IMR-90 (cell line): Measurements from ENCODE around the gene ZNF701. TPM values are rescaled to one million over a fixed set of nuclear protein-coding genes. Genes with fewer than 3 reads are reported as not detected.
"Not testable (repeated sequence)": the region's sequence is repeated elsewhere in the genome, so short reads cannot be mapped to it uniquely, and the experiment has no call there.

Experiments used
- ATAC-seq: fragments of 200-7000 bp; cut with Tn5 transposase; 2 replicates; pipeline ENCODE4 v1.9.1; 2020; ENCODE audit warnings: low read depth, mild to moderate bottlenecking, moderate library complexity
- BruUV-seq: library from RNA; stranded (reverse); fragments of 400-500 nt; replicated peaks from 2 replicates; lab custom pipeline; 2021; lab: Mats Ljungman, UMichigan
- CTCF ChIA-PET: fragments of 300-600 bp; formaldehyde crosslinking; extraction: SDS; loops from one replicate; lab custom pipeline; 2021; ENCODE audit warnings: antibody characterized with exemption; lab: Yijun Ruan, JAX
- POLR2A ChIA-PET: fragments of 300-600 bp; sonication (Branson Sonifier 250); formaldehyde crosslinking; loops from one replicate; lab custom pipeline; 2022; ENCODE audit warnings: antibody characterized with exemption; ENCODE audit not compliant: unreplicated experiment; lab: Charles Lee
- DNase-seq: peaks from one replicate; pipeline ENCODE4 v3.0.0; 2013
- H2AFZ ChIP-seq: replicated peaks from 2 replicates; pipeline ENCODE3; 2013; ENCODE audit warnings: low read length, mild to moderate bottlenecking; ENCODE audit not compliant: poor library complexity
- H2AK5ac ChIP-seq: 2 replicates; pipeline ENCODE4 v1.6.1; 2013; ENCODE audit warnings: low read depth, low read length, inconsistent platforms
- H2AK9ac ChIP-seq: replicated peaks from 2 replicates; pipeline ENCODE3; 2013; ENCODE audit warnings: mild to moderate bottlenecking, low read depth, low read length, moderate library complexity; ENCODE audit not compliant: poor library complexity
- H2BK120ac ChIP-seq: 2 replicates; pipeline ENCODE4 v1.6.1; 2013; ENCODE audit warnings: low read depth, low read length, inconsistent platforms
- H2BK15ac ChIP-seq: 3 replicates; pipeline ENCODE4 v1.6.1; 2013; ENCODE audit warnings: low read depth, low read length, inconsistent platforms
- H2BK20ac ChIP-seq: 2 replicates; pipeline ENCODE4 v1.6.1; 2013; ENCODE audit warnings: low read depth, mild to moderate bottlenecking, inconsistent platforms, low read length, moderate library complexity
- H2BK5ac ChIP-seq: 2 replicates; pipeline ENCODE4 v1.6.1; 2013; ENCODE audit warnings: mild to moderate bottlenecking, low read depth, low read length, inconsistent platforms; ENCODE audit not compliant: poor library complexity, severe bottlenecking
- H3K14ac ChIP-seq: replicated peaks from 2 replicates; pipeline ENCODE4 v1.6.1; 2013; ENCODE audit warnings: low read depth, low read length, inconsistent platforms
- H3K18ac ChIP-seq: 2 replicates; pipeline ENCODE4 v1.6.1; 2013; ENCODE audit warnings: low read depth, low read length, control low read depth
- H3K23ac ChIP-seq: 2 replicates; pipeline ENCODE4 v1.6.1; 2013; ENCODE audit warnings: low read depth, low read length, inconsistent platforms
- H3K27ac ChIP-seq: 2 replicates; pipeline ENCODE4 v1.5.1; 2013; ENCODE audit warnings: mild to moderate bottlenecking, control low read depth, low read length; ENCODE audit not compliant: insufficient read depth
- H3K27me3 ChIP-seq: 2 replicates; pipeline ENCODE4 v1.6.1; 2013; ENCODE audit warnings: low read length; ENCODE audit not compliant: control insufficient read depth, insufficient read depth
- H3K36me3 ChIP-seq: 2 replicates; pipeline ENCODE4 v1.6.1; 2013; ENCODE audit warnings: low read length, mixed read lengths; ENCODE audit not compliant: control insufficient read depth, insufficient read depth
- H3K4ac ChIP-seq: 2 replicates; pipeline ENCODE4 v1.6.1; 2013; ENCODE audit warnings: low read depth, low read length, inconsistent platforms
- H3K4me1 ChIP-seq: 2 replicates; pipeline ENCODE4 v1.6.1; 2013; ENCODE audit warnings: low read length, mixed read lengths; ENCODE audit not compliant: control insufficient read depth, insufficient read depth
- H3K4me2 ChIP-seq: 2 replicates; pipeline ENCODE4 v1.6.1; 2013; ENCODE audit warnings: low read depth, mild to moderate bottlenecking, control low read depth, low read length, moderate library complexity
- H3K4me3 ChIP-seq: 2 replicates; pipeline ENCODE4 v1.5.1; 2013; ENCODE audit warnings: low read depth, mild to moderate bottlenecking, control low read depth, low read length, moderate library complexity; ENCODE audit not compliant: insufficient read depth
- H3K56ac ChIP-seq: 2 replicates; pipeline ENCODE4 v1.6.1; 2013; ENCODE audit warnings: low read length, inconsistent platforms; ENCODE audit not compliant: insufficient read depth; ENCODE audit errors: extremely low read depth
- H3K79me1 ChIP-seq, 2 experiments: 2 replicates each; pipeline ENCODE4 v1.6.1; 2013; ENCODE audit warnings: low read length in 2 of 2, inconsistent platforms in 1 of 2, low read depth in 1 of 2
- H3K9ac ChIP-seq: 2 replicates; pipeline ENCODE4 v1.6.1; 2013; ENCODE audit warnings: low read depth, low read length, control low read depth
- H3K9me1 ChIP-seq: 2 replicates; pipeline ENCODE4 v1.6.1; 2013; ENCODE audit warnings: low read length, inconsistent platforms; ENCODE audit not compliant: insufficient read depth
- H3K9me3 ChIP-seq: 2 replicates; pipeline ENCODE4 v1.6.1; 2013; ENCODE audit warnings: low read length; ENCODE audit not compliant: control insufficient read depth, insufficient read depth
- H4K20me1 ChIP-seq: 2 replicates; pipeline ENCODE4 v1.6.1; 2013; ENCODE audit warnings: low read length, inconsistent platforms; ENCODE audit not compliant: insufficient read depth
- H4K5ac ChIP-seq: 2 replicates; pipeline ENCODE4 v1.6.1; 2013; ENCODE audit warnings: mild to moderate bottlenecking, low read depth, low read length, control low read depth
- H4K8ac ChIP-seq, 2 experiments: 2 replicates each; pipeline ENCODE4 v1.6.1; 2013; ENCODE audit warnings: low read depth in 2 of 2, low read length in 2 of 2, control low read depth in 1 of 2, inconsistent platforms in 1 of 2
- H4K91ac ChIP-seq: 2 replicates; pipeline ENCODE4 v1.6.1; 2013; ENCODE audit warnings: low read depth, low read length, inconsistent platforms; ENCODE audit not compliant: insufficient read depth
- CEBPB ChIP-seq: IDR thresholded peaks from 2 replicates; pipeline ENCODE4 v1.6.1; 2012; ENCODE audit warnings: low read depth, low read length, improper control_type of control experiment
- FOS ChIP-seq: fragments of 150-350 bp; IDR thresholded peaks from 2 replicates; pipeline ENCODE4 v1.6.1; 2016; ENCODE audit warnings: low read depth, low read length
- MAFK ChIP-seq: IDR thresholded peaks from 2 replicates; pipeline ENCODE4 v1.6.1; 2012; ENCODE audit warnings: low read depth, low read length, improper control_type of control experiment
- MXI1 ChIP-seq: IDR thresholded peaks from 2 replicates; pipeline ENCODE4 v1.6.1; 2012; ENCODE audit warnings: low read depth, mild to moderate bottlenecking, low read length, moderate library complexity, borderline replicate concordance
- USF2 ChIP-seq: fragments of 150-350 bp; IDR thresholded peaks from 2 replicates; pipeline ENCODE4 v1.6.1; 2017; ENCODE audit warnings: mild to moderate bottlenecking, antibody characterized with exemption, low read length, low read depth
- WGBS, 2 experiments: methylation state at CpG; one replicate each; pipeline versions ENCODE4 v1.1.5 to v1.1.7; 2013; ENCODE audit warnings: missing lambda C conversion rate in 2 of 2; ENCODE audit not compliant: insufficient read length in 1 of 2; ENCODE audit errors: extremely low coverage in 2 of 2; 5-methylcytosine and 5-hydroxymethylcytosine counted together
- dilution Hi-C: fragments of 300-500 bp; cut with HindIII; formaldehyde crosslinking; loops from one replicate; pipeline ENCODE4 v1.14.3; 2018; ENCODE audit warnings: low sequenced_read_pairs; ENCODE audit not compliant: unreplicated experiment
- in situ Hi-C: fragments of 300-500 bp; cut with MboI; formaldehyde crosslinking; loops from 3 replicates; pipeline ENCODE4 v1.14.3; 2019; ENCODE audit warnings: low sequenced_read_pairs, inconsistent platforms, mixed read lengths
- intact Hi-C: fragments of 100-400 bp; cut with micrococcal nuclease; formaldehyde crosslinking; loops from 2 replicates; pipeline ENCODE4 v1.10.0; 2022
- polyA plus RNA-seq, 3 experiments: library from polyadenylated mRNA; depleted of rRNA; stranded (reverse); fragments of >200 nt; gene quantifications; 2 replicates each; pipeline ENCODE4 v1.2.3, GENCODE V29; 2012; ENCODE audit warnings: low replicate concordance in 1 of 3
- total RNA-seq: library from RNA; depleted of rRNA; stranded (reverse); fragments of >200 nt; gene quantifications from 2 replicates; pipeline ENCODE4 v1.2.3, GENCODE V29; 2012

The ZNF701 gene
- total and polyA plus RNA-seq, 2 of the 4 experiments (the other 2 are of a cell fraction): 3.8 to 12.2 TPM

- Histone ChIP-seq H2AK9ac (no peak overlapping the region), H3K23ac (no peak overlapping the region), H3K36me3 (peaks cover 15% of the 10 kb centered on the region), H2BK15ac (no peak overlapping the region), H3K79me1 (peaks cover 2 to 3% of the 10 kb centered on the region in 2 experiments; a peak in 1 of 4 replicates), H3K27me3 (no peaks in the 10 kb centered on the region), H3K9me1 (no peaks in the 10 kb centered on the region), H3K18ac (no peak overlapping the region), H3K14ac (no peak overlapping the region), H4K5ac (no peak overlapping the region), H3K27ac (no peak overlapping the region), H3K4me1 (no peaks in the 10 kb centered on the region), H2BK120ac (no peak overlapping the region), H3K56ac (no peak overlapping the region), H2AK5ac (no peak overlapping the region), H3K9me3 (no peaks in the 10 kb centered on the region), H2BK20ac (no peak overlapping the region), H3K4me3 (no peak overlapping the region), H4K8ac (no peak overlapping the region), H4K91ac (no peak overlapping the region), H3K4me2 (no peak overlapping the region), H3K9ac (no peak overlapping the region), H4K20me1 (no peaks in the 10 kb centered on the region), H3K4ac (no peak overlapping the region), H2AFZ (no peak overlapping the region), H2BK5ac (no peak overlapping the region)
- intact Hi-C loops: no loop called here
- BruUV-seq: no TSS peak
- TF ChIP-seq MAFK (no peak), FOS (no peak), CEBPB (no peak), MXI1 (no peak), USF2 (no peak)
- dilution Hi-C loops: no loop called here
- in situ Hi-C loops: no loop called here
- CTCF ChIA-PET: no interaction called here
- ATAC-seq (no peak), DNase-seq (no peak)
- no CpG with 5 or more reads among the region's 3 CpGs for WGBS, 2 experiments
- POLR2A ChIA-PET: no interaction called here
Observed at GRCh38 chr19:52592301-52592700, 22.2 kb downstream of the ZNF701 start.

GRCh38 chr19:52593441-52593840 lies 23.4 kb downstream of the ZNF701 start:
- H3K14ac ChIP-seq, H3K18ac ChIP-seq, H3K27ac ChIP-seq, H3K9ac ChIP-seq, CTCF ChIA-PET, H3K4me3 ChIP-seq, H4K20me1 ChIP-seq, H3K79me1 ChIP-seq, H3K9me3 ChIP-seq, H3K56ac ChIP-seq, dilution Hi-C loops, H2BK15ac ChIP-seq, H3K23ac ChIP-seq, H4K91ac ChIP-seq, H2BK5ac ChIP-seq, intact Hi-C loops, H2BK120ac ChIP-seq, H4K5ac ChIP-seq, H3K4ac ChIP-seq, H3K4me2 ChIP-seq, H3K9me1 ChIP-seq, ATAC-seq, BruUV-seq, POLR2A ChIA-PET, H2AFZ ChIP-seq, H3K4me1 ChIP-seq, H4K8ac ChIP-seq, H2AK5ac ChIP-seq, DNase-seq, H3K27me3 ChIP-seq, in situ Hi-C loops, H2AK9ac ChIP-seq, H2BK20ac ChIP-seq: not testable (repeated sequence)
- H3K36me3 ChIP-seq: peaks cover 18% of the 10 kb centered on the region
- no CpG with 5 or more reads among the region's 25 CpGs for WGBS, 2 experiments
